ENCODE results near the gene EXOC3L4. TPM values are rescaled to one million over a fixed set of nuclear protein-coding genes. Genes with fewer than 3 reads are reported as not detected.

The EXOC3L4 gene
- total RNA-seq, 2 donors from 2014 or later: 0.91 to 0.92 TPM

DNA sequence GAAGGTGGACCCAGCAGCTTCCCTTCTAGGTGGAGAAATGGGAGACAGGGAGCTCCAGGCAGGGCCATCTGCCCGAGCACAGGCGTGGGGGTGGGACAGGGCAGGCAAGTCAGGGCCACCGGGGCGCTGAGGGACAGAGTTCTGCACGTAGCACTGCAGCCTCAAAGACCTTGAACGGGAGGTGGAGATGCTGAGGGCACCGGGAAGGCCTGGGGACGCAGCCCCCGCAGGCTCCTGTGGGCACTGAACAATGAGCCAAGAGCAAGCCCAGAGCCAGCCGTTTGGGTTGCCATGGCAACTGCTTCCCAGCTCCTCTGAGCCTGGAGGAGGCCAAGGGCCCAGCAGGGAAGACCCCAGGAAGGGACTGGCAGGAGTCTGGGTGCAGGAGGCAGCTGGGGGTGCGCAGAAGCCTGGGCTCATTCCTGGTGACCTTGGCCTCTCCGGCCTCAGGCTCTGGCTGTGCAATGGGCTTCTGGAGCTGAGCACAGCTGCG, 7.1 kb upstream of the EXOC3L4 start:
- no peak for ATAC-seq
- intact Hi-C loops (cut with DNase I): loop anchor here in 1 of 2 donors (5.0 kb wide), 1 partner anchor 205 kb away; no protein-coding TSS in a partner anchor
- DNase-seq: no peak

- no peak for ATAC-seq
- DNase-seq: no peak
- intact Hi-C loops (cut with DNase I): loop anchor here in 1 of 2 donors (5.0 kb wide), 1 partner anchor 203 kb away; no protein-coding TSS in a partner anchor
Measured at GRCh38 chr14:103088921-103089320, 5.6 kb upstream of the EXOC3L4 start.

- ATAC-seq (no peak), DNase-seq (peak; percentile 20)
- intact Hi-C loops (cut with DNase I): loop anchor here in 1 of 2 donors (5.0 kb wide), 1 partner anchor 203 kb away; no protein-coding TSS in a partner anchor
Measured at GRCh38 chr14:103089386-103090335, 4.9 kb upstream of the EXOC3L4 start.

GRCh38 chr14:103090481-103091020, 4.0 kb upstream of the EXOC3L4 start:
- intact Hi-C loops (cut with DNase I): no loop called here
- DNase-seq (peak; percentile 20), ATAC-seq (no peak)

DNA sequence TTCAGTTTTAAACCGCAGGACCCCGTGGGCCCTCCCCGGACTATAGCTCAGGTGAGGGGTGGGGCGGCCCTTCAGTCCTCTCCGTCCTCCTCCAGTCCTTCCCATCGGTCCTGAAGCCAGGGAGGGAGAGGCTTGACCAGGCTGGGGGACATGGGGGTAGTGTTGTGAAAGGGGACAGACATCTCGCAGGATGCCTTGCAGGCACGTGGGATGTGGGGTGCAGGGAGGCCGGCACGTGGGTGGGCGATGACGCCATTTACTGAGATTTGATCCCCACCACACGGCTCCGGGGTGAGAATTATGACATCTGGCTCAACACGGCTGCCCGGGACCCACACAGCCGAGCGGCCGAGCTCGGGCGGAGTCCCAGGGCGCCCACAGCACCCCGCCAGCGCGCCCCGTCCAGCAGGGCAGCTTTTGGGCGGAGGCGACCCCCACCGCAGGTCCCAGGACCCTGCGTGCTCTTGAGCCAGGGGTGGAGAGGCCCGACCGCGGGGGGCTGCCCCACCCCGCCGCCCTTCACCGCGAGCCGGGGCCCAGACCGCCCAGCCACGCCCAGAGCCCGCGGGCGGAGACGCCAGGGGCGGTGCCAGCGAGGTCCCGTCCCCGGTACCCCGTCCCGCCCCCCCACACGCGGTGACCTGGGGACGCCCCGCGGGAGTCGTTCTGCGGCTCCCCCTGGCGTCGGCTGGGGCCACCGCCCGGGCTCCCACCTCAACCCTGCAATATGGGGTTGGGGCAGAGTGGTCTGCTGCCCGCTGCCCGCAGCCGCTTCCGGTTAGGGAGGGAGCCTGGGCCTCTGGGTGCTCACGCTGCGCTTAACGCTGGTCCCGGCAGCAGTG, 3.3 kb upstream of the EXOC3L4 start:
- DNase-seq: peak; percentile 66
- intact Hi-C loops (cut with DNase I): no loop called here
- ATAC-seq: peak; percentile 68 to 72

DNA sequence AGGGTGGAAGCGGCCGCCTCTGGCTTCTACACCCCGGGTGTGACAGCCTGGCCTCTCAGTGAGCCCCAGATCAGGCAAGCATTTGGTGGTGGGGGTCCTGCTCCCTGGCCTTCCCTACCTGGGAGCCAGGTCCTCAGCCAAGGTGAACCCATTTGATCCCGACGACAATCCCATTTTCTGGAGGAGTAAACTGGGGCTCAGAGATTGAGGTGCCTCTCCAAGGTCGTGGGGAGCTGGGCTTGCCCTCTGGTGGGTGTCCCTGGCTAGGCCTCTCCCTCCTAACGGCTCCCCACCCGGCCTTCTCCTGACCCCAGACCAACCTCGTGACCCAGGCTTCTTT, 2.7 kb upstream of the EXOC3L4 start:
- intact Hi-C loops (cut with DNase I): no loop called here
- ATAC-seq (no peak), DNase-seq (no peak)

DNA sequence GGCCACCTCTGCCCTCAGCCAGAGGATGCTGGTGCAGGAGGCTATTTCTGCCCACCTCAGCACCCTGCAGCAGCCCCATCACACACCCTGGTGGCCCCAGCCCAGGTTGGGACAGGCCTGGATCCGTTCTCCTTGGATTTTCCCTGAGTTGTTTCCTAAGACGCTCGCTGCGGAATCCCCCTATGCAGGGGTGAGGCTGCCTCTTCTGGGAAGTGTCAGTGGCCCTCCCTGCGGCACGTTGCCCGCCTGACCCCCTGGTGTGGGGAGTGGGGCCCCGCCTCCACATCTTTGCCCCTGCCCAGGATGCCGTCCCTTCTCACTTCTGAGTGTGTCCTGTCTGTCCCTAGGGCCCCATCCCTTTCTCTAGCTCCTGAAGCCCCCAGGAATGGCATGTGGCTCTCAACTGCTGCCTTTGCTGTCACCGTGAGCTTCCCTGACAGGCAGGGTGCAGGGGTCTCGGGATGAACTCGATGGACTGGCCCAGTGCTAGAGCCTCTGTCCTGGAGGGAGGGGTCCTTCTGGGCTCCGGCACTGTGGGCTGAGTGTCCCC, 594 bp upstream of the EXOC3L4 start:
- intact Hi-C loops (cut with DNase I): no loop called here
- ATAC-seq (no peak), DNase-seq (no peak)

DNA sequence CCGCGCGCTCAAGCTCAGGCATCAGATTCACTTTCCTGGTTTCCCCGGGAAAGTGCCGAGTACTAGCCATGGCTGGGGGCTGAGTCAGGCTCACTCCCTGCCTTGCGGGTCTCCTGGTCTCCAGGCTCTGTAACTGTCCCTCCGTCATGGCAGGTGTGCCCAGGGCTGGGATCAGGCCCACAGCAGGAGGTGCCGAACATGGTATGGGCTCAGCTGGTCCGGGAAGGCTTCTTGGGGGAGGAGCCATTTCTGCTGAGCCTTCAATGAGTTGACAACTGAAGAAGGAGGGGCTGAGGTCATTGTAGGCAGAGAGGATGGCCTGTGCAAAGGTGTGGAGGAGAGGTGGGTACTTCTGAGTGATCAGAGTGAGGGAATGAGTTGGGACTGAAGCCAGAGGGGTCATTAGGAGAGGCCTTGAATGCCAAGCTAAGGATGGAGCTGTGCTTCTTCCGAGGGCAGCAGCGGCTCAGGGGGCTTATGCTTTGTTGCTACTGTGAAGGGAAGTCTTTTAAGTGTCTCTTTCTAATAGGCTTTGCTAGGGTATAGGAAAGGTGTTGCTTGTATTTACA, 769 bp downstream of the EXOC3L4 start:
- DNase-seq (peak; percentile 17), ATAC-seq (no peak)
- intact Hi-C loops (cut with DNase I): no loop called here

- no peak for DNase-seq
Measured at GRCh38 chr14:103096387-103096786, 1.9 kb downstream of the EXOC3L4 start.

GRCh38 chr14:103097244-103097993, 2.9 kb downstream of the EXOC3L4 start:
- intact Hi-C loops (cut with DNase I): no loop called here
- ATAC-seq (no peak), DNase-seq (no peak)

More at GRCh38 chr14:103096387-103096786, 1.9 kb downstream of the EXOC3L4 start:
- intact Hi-C loops (cut with DNase I): no loop called here
- ATAC-seq: no peak

DNA sequence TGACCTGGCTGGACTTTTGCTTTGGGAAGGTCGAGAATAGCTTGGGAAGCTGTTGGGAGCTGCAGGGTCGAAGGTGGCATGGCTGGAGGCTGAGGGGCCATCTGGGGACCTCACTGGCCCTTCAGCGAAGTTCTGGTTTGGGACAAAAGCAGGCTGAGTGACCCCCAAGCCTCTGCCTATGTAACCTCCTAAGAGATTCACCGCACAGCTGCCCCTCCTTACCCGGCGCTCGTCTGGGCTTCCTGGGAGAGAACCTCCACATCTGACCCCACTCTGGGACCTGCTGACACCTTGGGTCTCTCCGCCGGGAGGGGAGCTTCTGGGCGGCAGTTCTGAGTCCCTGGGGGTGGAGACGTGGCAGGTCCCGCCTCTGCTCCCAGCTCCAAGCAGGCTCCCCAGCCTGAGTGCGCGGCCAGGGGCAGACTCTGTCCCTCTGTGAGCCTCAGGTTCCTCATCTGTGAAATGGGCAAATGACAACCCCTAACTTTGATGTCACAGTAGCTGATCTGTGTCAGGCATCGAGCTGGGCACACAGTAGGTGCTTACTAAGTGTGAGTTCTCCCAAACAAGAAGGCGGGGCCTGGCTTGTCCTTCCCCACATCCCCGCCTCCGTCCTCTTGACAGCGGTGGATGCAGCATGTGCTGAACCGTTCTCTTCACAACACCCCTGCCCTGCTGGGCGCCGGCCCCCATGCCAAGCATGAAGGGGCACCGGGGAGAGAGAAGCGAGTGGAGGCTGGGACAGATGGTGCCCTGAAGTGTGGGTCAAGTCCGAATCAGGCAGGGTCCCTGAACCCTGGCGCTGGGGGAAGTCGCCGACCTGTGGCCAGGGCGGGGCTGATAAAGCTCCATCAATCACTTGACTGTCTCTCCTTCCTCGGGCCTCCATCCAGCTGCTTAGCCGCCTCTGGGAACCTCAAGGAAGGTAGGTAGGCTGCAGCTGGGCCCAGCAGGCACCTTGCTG, 3.8 kb downstream of the EXOC3L4 start:
- intact Hi-C loops (cut with DNase I): no loop called here
- ATAC-seq (no peak), DNase-seq (peak; percentile 20)

- intact Hi-C loops (cut with DNase I): no loop called here
- DNase-seq (peak; percentile 28), ATAC-seq (no peak)
Measured at GRCh38 chr14:103099081-103099732, 4.7 kb downstream of the EXOC3L4 start.

GRCh38 chr14:103099733-103100280, 5.3 kb downstream of the EXOC3L4 start:
- ATAC-seq: no peak
- intact Hi-C loops (cut with DNase I): loop anchor here in 1 of 2 donors (5.0 kb wide), 1 partner anchor 192 kb away; no protein-coding TSS in a partner anchor

GRCh38 chr14:103100281-103101121, 6.0 kb downstream of the EXOC3L4 start:
- peak; percentile 19 for DNase-seq
- intact Hi-C loops (cut with DNase I): loop anchor here in 1 of 2 donors (5.0 kb wide), 1 partner anchor 192 kb away; no protein-coding TSS in a partner anchor
- no peak for ATAC-seq

More at GRCh38 chr14:103099733-103100280, 5.3 kb downstream of the EXOC3L4 start:
- peak; percentile 15 for DNase-seq

Measured in left cardiac atrium (tissue), 4 donors.